HG02678 (cell line): Measurements from ENCODE around the gene SCNN1G.
"Not testable (repeated sequence)": the region's sequence is repeated elsewhere in the genome, so short reads cannot be mapped to it uniquely, and the experiment has no call there.

ENCODE experiments used
- ATAC-seq: cut with Tn5 transposase; IDR thresholded peaks from one replicate; pipeline ENCODE4 v1.9.1; 2021; ENCODE audit warnings: mild to moderate bottlenecking, moderate library complexity; ENCODE audit not compliant: unreplicated experiment

SCNN1G gene

GRCh38 chr16:23182679-23183542, at the start of gene SCNN1G:
TSS of gene SCNN1G (plus strand) at chr16:23182745. CDS start at chr16:23186272, 3,527 bp downstream.
- ATAC-seq, result peak; percentile 8

GRCh38 chr16:23132775-23133463, 49.6 kb upstream of the SCNN1G start:
- ATAC-seq, result no peak

- no peak for ATAC-seq
Observed at GRCh38 chr16:23134274-23134673, 48.3 kb upstream of the SCNN1G start.

- no peak for ATAC-seq
Observed at GRCh38 chr16:23137256-23137655, 45.3 kb upstream of the SCNN1G start.

GRCh38 chr16:23137818-23138217, 44.7 kb upstream of the SCNN1G start:
- ATAC-seq, result no peak

GRCh38 chr16:23140107-23140506, 42.4 kb upstream of the SCNN1G start:
- no peak for ATAC-seq

GRCh38 chr16:23141033-23141432, 41.5 kb upstream of the SCNN1G start:
- ATAC-seq, result no peak

GRCh38 chr16:23141500-23141899, 41.0 kb upstream of the SCNN1G start:
- ATAC-seq, result no peak

- ATAC-seq, result no peak
Observed at GRCh38 chr16:23141959-23142740, 40.4 kb upstream of the SCNN1G start.

GRCh38 chr16:23143391-23143790, 39.2 kb upstream of the SCNN1G start:
- no peak for ATAC-seq

- ATAC-seq, result not testable (repeated sequence)
Observed at GRCh38 chr16:23144393-23144792, 38.2 kb upstream of the SCNN1G start.

- ATAC-seq, result no peak
Observed at GRCh38 chr16:23145186-23145585, 37.4 kb upstream of the SCNN1G start.

GRCh38 chr16:23145608-23146007, 36.9 kb upstream of the SCNN1G start:
- ATAC-seq, result no peak

- ATAC-seq, result no peak
Observed at GRCh38 chr16:23146877-23147601, 35.5 kb upstream of the SCNN1G start.

GRCh38 chr16:23147666-23148065, 34.9 kb upstream of the SCNN1G start:
- no peak for ATAC-seq

- no peak for ATAC-seq
Observed at GRCh38 chr16:23148166-23148512, 34.4 kb upstream of the SCNN1G start.

GRCh38 chr16:23148513-23149266, 33.9 kb upstream of the SCNN1G start:
- peak; percentile 39 for ATAC-seq

GRCh38 chr16:23149267-23149992, 33.1 kb upstream of the SCNN1G start, which contains the start of gene USP31:
TSS of gene USP31 (minus strand) at chr16:23149452. CDS start at chr16:23149270, 182 bp downstream.
- peak; percentile 96 for ATAC-seq

GRCh38 chr16:23149993-23150364, 32.6 kb upstream of the SCNN1G start:
- ATAC-seq, result no peak
